CD4-positive, alpha-beta T cell treated with Interleukin-21 for 1 hour (primary cell): ENCODE results near the gene EDRF1.

Source experiments
- DNase-seq: peaks from one replicate; pipeline ENCODE4 v3.0.0-alpha.2; 2020

Gene EDRF1

GRCh38 chr10:125788156-125789034, 68.9 kb downstream of the EDRF1 start:
- DNase-seq: no peak

- DNase-seq: no peak
Observed at GRCh38 chr10:125792342-125793300, 73.1 kb downstream of the EDRF1 start.

GRCh38 chr10:125795128-125795527, 75.6 kb downstream of the EDRF1 start:
- no peak for DNase-seq

- no peak for DNase-seq
Observed at GRCh38 chr10:125795637-125796190, 76.2 kb downstream of the EDRF1 start.

- DNase-seq: no peak
Observed at GRCh38 chr10:125797424-125797823, 77.9 kb downstream of the EDRF1 start.

GRCh38 chr10:125797994-125798662, 78.6 kb downstream of the EDRF1 start:
- no peak for DNase-seq

GRCh38 chr10:125799451-125800182, 80.1 kb downstream of the EDRF1 start:
- DNase-seq: no peak

- DNase-seq: no peak
Observed at GRCh38 chr10:125801574-125801973, 82.1 kb downstream of the EDRF1 start.

- no peak for DNase-seq
Observed at GRCh38 chr10:125802131-125802530, 82.6 kb downstream of the EDRF1 start.

- no peak for DNase-seq
Observed at GRCh38 chr10:125802739-125803138, 83.2 kb downstream of the EDRF1 start.

GRCh38 chr10:125808047-125808446, 88.5 kb downstream of the EDRF1 start:
- no peak for DNase-seq

- no peak for DNase-seq
Observed at GRCh38 chr10:125811251-125811650, 91.7 kb downstream of the EDRF1 start.

- no peak for DNase-seq
Observed at GRCh38 chr10:125812128-125812750, 92.7 kb downstream of the EDRF1 start.
